M059J (cell line): Measurements from ENCODE around the gene RIGI. TPM values are rescaled to one million over a fixed set of nuclear protein-coding genes. Genes with fewer than 3 reads are reported as not detected.
"Not testable (repeated sequence)": the region's sequence is repeated elsewhere in the genome, so short reads cannot be mapped to it uniquely, and the experiment has no call there.

ENCODE experiments used
- DNase-seq: peaks from one replicate; pipeline ENCODE4 v3.0.0-alpha.2; 2012; ENCODE audit warnings: low read depth
- total RNA-seq: library from RNA; depleted of rRNA; stranded (reverse); fragments of >200 nt; shearing (Covaris generic); gene quantifications from 2 replicates; pipeline ENCODE4 v1.2.3, GENCODE V29; 2014; rRNA removed

Gene RIGI
- total RNA-seq, 1 experiment from 2014 or later = 142 TPM

DNA sequence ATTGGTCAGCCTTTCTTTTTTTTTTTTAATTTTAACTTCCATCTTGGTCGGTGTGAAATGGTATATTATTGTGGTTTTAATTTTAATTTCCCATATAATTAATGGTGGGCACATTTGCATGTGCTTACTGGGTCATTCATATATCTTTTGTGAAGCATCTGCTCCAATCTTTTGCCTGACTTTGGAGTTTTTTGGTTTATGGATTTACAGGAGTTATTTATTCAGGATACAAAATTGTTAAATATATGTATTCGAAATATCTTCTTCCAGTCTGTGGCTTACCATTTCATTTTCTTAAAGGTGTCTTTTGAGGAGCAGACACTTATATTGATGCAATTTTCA lies 682 bp upstream of the RIGI start:
- DNase-seq = no peak

DNA sequence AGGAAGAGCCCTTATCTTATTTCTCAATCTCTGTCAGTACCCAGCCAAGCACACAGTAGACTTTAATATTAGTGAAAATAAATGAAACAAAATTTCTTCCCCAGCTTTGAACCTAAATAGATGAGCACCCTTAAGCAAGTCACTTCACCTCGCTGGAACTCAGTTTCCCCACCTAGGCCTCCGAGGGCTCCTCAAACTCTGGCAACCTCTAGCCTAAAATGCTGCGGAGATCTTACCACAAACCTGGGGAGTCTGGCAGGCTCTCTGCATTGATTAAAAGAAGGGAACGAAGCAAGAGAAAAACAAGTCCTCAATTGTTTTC lies 326 bp downstream of the RIGI start:
- DNase-seq = no peak

DNA sequence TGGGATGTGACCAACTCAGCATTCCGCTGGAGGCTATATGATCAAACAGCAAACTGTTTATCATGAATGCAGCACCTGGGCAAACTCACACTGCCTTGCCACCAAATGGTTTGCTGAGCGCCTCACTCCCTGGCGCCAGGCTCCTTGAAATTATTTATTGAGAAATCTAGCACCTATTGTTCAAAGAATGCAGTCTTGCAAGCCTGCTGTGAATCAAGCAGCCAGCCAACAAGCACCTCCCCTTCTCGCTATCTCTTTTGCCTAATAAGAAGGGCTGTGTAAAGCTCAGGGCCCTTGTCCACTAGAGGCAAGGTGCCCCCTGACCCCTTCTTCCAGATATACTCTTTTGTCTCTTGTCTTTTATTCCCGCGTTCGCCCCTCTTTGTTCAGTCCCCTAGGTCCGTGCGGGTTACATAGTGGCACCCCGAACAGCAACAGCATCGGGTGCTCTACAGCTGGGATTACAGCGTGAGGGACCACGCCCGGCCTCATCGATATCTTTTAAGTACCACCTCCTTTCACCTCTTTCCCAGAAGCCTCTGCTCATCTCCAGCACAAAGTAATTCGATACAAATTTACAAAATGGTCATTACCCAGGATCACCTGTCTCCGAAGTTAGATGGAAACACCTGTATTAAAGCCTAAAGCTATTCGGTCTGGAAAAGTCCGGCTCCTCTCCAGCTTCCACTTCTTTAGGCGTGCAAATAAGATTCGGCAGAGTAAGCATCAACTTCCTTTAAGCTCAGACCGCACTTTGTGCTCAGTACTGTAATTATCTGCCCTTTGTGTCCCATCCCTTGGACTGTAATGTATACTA lies 896 bp downstream of the RIGI start:
- peak; percentile 41 for DNase-seq

DNA sequence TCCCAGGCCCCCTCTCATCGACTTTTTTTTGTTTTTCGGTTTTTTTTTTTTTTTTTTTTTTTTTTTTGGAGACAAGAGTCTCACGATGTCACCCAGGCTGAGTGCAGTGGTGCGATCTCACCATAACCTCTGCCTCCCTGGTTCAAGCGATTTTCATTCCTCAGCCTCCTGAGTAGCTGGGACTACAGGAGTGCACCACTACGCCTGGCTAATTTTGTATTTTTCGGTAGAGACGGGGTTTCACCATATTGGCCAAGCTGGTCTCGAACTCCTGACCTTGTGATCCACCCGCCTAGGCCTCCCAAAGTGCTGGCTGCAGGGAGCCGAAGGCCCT lies 1.5 kb downstream of the RIGI start:
- not testable (repeated sequence) for DNase-seq

DNA sequence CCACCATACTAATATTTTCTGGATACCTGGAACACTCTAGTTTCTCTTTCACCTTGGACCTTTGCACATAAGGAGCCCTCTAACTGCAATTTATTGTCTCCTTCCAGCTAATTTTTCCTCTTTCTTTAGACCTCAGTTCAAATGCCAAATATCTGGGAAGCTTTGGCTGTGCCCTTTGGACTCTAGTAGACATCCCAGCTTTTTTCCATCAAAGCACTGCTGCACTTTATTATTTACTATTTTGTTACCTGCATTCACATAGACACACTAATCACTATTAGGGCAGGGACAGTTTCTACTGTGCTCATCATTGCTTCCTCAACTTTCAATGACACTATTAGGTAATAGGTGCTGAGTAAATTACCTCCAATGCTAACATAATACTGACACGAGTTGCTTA lies 2.1 kb downstream of the RIGI start:
- DNase-seq = no peak

DNA sequence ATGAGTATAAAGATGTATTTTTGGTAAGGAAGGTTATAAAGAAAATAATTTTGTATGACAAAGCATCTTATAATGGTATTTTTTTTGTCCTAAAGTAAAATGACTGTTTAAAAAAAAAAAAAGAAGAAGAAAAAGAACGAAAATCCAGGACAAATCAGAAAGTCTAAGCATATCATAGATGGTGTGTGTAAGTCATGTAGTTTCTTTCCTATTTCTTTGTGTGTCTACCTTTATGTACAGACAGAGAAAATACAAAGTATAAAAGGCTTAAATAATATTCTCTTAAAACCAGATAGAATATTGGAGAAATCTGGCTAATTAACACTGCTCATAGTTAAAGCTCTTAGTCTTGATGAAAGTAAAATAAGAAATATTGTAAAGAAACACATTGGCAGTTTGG lies 7.7 kb downstream of the RIGI start:
- no peak for DNase-seq

DNA sequence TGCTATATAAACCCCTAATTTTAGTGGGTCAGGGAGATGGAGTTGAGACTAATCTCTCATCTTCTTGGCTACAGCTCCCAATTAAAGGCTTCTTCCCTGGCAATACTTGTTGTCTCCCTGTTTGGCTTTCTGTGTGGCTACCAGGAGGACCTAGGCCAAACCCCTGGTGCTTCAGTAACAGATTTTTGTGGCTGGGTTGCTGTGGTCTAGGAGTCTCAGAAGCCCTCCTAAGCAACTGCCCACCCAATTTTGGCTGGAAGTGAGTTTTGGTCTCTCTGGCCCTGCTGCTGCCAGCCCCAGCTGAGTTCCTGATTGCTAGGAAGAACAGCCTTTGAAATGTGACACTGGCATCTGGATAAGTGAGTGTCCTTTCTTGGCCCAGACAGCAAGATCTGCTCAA lies 9.8 kb downstream of the RIGI start:
- no peak for DNase-seq

DNA sequence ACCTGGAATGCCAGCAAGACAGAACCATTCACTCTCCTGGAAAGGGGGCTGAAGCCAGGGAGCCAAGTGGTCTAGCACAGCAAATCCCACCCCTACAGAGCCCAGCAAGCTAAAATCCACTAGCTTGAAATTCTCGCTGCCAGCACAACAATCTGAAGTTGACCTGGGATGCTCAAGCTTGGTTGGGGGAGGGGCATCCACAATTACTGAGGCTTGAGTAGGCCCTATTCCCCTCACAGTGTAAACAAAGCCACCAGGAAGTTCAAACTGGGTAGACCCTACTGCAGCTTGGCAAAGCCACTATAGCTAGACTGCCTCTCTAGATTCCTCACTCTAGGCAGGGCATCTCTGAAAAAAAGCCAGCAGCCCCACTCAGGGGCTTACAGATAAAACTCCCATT lies 17.3 kb downstream of the RIGI start:
- DNase-seq = no peak

DNA sequence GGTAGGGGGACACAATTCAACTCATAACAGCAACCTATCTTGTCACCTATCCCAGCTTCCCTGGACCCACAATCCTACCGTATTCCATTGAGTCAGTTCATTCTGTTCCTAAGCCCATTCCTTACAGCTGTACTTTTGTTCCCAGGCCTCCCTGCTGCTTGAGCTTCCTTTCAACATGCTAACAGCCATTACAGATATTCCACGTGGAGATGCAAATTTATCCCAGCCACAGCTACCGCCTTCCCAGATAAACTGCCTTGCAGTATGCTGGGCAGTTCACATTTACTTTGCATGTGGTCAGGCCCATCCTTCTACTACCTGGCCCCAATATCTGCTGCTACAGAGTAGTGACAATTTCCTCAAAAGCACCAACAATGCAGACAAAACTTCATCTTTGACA lies 23.0 kb downstream of the RIGI start:
- DNase-seq = no peak

DNA sequence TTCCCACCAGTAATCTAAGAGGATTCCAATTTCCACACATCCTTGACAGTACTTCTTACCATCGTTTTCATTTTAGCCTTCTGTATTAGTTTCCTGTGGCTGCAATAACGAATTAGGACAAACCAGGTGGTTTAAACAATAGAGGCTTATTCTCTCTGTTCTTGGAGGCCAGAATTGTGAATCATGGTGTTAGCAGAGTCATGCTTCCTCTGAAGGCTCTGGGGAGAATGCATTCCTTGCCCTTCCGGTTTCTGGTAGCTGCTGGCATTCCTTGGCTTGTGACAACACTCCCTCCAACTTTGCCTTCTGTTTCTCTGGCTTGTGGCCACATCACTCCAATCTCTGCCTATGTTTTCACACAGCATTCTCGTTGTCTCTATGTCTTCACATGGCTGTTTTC lies 23.5 kb downstream of the RIGI start:
- peak; percentile 93 for DNase-seq

DNA sequence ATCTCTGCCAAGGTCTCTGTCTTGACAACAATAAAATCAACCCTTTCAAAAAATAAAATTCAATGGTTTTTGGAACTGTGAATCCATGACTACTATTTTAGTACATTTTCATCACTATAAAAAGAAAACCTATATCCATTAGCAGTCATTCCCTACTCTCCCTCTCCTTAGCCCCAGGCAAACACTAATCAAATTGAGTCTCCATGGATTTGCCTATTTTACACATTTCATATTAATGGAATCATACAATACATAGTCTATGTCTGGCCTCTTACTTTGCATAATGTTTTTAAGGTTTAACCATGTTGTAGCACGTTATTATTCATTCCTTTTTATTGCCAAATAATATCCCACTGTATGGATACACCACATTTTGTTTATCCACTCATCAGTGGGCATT lies 24.1 kb downstream of the RIGI start:
- DNase-seq = no peak

DNA sequence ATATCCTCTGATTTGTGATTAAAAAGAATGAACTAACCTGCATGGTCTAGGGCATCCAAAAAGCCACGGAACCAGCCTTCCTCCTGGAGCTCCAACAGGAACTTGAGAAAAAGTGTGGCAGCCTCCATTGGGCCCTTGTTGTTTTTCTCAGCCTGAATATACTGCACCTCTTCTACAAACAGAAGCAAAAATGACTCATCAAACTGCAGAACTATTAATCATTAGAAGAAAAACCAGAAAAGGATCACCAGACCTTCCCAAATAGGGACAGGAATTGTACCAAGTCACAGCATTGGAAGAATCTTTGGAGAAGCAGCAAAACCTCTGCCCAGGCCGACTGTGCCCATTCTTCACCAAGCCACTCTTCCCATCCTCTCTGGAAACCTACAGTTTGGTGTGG lies 25.2 kb downstream of the RIGI start:
- peak; percentile 75 for DNase-seq

DNA sequence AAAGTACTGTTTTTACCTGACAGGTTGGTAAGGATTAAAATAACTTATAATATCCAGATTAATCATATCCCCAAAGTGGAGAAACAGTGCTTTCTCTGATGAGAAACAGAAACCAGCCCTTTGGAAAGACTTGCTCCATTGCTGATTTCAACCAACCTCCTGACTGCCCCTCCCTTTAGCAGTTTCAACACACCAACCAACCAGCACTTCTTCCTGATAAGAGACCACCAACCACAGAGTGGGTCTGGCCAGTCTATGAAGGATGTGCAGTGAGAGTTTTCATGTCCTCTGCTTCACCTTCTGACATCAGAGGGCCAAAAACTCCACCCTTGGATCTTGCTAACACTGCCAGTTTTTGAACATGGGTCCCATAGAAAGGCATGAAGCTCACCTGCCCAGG lies 28.1 kb downstream of the RIGI start:
- no peak for DNase-seq

DNA sequence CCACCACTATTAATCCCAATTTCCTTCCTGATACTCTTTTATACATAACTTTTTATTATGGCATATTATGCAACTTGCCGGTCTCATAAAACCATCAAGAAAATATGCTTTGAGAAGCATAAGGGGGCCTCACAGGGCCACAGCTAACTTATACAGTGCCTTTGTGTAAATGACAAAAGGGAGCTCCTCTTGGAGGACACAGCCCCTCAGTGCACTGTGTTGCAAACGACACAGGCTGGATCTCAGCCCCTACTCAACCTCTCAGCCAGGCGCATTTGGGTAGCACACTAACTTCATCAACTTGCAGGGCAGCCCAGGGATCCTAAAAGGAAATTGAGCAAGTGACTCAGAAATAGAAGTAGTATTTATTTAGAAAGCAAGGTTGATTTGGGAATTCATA lies 35.4 kb downstream of the RIGI start:
- DNase-seq = no peak

DNA sequence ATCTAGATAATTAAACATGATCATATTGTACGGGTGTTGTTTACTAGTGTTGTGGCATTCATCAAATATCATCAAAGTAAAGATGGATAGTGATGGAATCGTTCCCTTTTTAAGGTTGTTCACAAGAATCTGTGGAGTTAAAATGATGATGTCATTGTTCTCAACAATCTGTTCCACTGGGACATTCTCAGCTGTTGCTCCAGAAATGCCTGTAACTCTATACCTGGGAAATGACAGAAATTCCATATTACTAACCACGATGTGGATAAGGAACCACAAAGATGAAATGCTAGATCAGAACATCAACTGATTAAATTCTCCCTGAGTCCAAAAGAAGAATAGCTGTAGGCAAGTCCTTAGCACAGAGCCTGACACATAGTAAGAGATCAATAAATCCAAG lies 38.0 kb downstream of the RIGI start:
- peak; percentile 33 for DNase-seq

DNA sequence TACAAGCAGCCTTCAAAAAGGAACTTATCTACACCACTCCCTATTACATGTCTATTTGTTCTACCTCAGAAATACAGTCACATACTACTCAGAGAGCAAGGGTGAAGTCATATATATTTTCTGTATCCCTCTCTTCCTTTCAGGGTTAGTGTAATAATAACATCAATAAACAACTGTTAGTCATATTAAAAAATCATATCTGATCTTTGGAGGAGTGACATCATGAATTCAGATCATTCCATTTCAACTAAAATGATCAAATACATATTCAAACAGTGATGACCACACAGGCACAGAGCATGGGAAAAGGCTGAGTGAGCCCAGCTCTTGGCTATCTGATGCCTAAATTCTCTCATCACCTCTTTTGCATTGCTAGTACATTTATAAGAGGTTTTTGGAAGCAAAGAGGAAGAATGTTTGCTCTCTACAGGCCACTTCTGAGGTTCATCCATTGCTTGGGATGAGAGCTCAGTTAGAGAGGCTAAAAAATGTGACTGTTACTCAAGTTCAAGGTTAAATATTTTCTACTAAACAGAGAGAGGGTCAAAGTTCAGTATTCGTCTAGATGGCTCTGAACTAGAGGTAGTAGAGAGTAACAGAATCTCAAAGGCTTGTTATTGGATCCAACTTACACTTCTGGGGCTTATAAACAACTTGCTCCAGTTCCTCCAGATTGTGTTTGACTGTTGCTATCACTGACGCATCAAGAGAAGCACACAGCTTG lies 39.0 kb downstream of the RIGI start:
- DNase-seq = no peak

DNA sequence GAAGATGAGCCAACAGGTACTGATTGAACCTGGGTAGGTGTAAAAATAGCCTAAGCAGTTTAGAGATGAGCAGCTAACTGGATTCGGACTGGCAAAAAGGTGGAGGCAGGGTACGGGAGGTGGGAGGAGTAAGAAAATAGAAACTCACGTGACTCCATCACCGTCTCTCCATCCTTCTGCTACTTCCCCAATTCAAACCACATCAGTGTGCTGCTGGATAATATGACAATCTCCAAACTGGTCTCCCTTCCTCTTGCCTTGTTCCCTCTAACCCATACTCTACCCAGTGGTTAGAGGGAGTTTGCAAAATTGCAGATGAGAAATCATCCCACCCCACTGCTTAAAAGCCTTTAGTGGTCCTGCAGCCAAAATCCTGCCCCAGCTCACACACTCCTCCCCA lies 42.7 kb downstream of the RIGI start:
- DNase-seq = no peak

Other genes starting within 250 kb of the RIGI start
- 22.1 and 40.5 TPM in 2 replicates for gene ACO1, start 141.6 kb downstream of the RIGI start, total RNA-seq
- 6.5 and 13.4 TPM in 2 replicates for gene SMIM27, start 26.1 kb upstream of the RIGI start, total RNA-seq
- gene TOPORS, start 26.4 kb upstream of the RIGI start, total RNA-seq = 27.3 and 33.7 TPM in 2 replicates
- gene NDUFB6, start 47.0 kb upstream of the RIGI start, total RNA-seq = 161 and 179 TPM in 2 replicates
- 0.02 TPM in 2 replicates for gene TAF1L, start 109.5 kb upstream of the RIGI start, total RNA-seq